ENCODE measurements around the gene RAD51B. TPM values are rescaled to one million over a fixed set of nuclear protein-coding genes. Genes with fewer than 3 reads are reported as not detected.
A peak's percentile ranks its signal among the peaks of the same experiment; 100 is the strongest.

RAD51B gene
- total and polyA plus RNA-seq, 7 donors, result 2.4 to 24.4 (median 7.1) TPM

DNA sequence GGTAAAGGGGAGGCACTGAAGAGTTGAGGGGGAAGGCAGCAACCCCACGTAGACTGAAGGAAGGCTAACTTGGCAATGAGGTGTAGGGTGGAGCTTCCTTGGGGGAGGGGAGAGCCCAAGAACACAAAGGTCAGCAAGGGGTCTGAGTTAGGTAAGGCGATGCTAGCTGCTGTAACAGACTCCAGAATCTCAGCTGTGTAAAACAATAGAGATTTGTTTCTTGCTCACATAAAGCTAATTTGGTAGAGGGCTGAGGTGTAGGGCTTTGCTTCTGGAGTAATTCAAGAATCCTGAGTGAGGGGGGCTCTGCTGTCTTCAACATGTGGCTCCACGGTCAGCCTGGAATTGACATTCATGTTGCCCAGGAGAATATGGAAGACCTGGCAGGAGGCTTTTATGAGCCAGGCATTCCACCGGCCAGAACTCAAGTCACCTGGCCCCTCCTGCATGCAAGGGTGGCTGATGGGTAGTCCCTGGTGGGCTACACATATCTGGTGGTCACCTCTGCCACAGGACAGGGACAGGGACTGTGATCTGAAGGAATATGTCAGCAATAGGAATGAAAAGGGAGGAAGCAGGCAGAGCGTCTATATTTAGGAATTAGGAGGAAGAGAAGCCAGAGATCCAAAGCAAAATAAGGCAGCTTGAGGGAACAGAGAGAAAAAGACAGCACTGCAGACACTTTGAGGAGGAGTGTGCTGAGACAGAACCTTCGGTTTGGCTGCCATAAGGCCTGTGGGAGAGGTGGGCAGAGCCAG, 819.6 kb downstream of the RAD51B start:
- DNase-seq, result no peak
- 71 to 76% methylated on average over 6 of the region's 6 CpGs for WGBS, 2 donors

DNA sequence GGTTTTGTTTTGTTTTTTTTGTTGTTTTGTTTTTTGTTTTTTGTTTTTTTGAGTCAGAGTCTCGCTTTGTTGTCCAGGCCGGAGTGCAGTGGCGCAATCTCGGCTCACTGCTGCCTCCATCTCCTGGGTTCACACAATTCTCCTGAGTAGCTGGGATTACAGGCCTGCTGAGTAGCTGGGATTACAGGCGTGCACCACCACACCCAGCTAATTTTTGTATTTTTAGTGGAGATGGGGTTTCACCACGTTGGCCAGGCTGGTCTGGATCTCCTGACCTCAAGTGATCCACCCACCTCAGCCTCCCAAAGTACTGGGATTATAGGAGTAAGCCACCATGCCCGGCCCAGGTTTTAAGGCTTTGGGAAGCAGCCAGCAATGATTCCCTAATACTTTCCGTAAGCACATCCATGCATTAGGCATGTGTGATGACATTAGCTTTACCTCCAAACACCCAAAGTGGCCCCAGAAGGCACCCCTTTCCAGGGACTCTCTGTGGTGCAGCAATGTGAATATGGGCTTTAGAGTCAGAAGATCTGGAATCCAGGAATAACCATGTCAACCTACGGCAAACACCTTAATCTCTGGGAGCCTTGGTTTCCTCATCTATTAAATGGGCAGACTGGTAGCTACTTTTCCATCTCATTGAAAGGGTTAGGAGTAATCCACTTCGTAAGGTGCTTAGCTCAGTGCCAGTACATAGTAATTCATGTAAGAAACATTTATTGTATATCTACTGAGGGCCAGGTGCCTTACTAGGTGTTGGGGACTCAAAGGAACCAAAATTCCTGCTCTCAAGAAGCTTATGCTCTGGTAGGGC, 820.4 kb downstream of the RAD51B start:
- H3K4me3 ChIP-seq, result no peak overlapping the region
- peak overlapping the region; percentile 69 to 78 (median 76) for H3K27ac ChIP-seq
- no peaks in the 10 kb centered on the region for H3K36me3 ChIP-seq
- H3K9me3 ChIP-seq, result no peaks in the 10 kb centered on the region
- no peak for DNase-seq
- intact Hi-C loops (cut with DNase I), result no loop called here
- H3K4me1 ChIP-seq, result peaks cover 0 to 48% (median 24%) of the 10 kb centered on the region in 4 donors
- 84 to 92% methylated on average over 10 of the region's 10 CpGs for WGBS, 2 donors
- H3K27me3 ChIP-seq, result no peaks in the 10 kb centered on the region
- TF ChIP-seq POLR2A (IDR thresholded peaks at IDR 0.05), result no peak
- TF ChIP-seq, protein P1, sequence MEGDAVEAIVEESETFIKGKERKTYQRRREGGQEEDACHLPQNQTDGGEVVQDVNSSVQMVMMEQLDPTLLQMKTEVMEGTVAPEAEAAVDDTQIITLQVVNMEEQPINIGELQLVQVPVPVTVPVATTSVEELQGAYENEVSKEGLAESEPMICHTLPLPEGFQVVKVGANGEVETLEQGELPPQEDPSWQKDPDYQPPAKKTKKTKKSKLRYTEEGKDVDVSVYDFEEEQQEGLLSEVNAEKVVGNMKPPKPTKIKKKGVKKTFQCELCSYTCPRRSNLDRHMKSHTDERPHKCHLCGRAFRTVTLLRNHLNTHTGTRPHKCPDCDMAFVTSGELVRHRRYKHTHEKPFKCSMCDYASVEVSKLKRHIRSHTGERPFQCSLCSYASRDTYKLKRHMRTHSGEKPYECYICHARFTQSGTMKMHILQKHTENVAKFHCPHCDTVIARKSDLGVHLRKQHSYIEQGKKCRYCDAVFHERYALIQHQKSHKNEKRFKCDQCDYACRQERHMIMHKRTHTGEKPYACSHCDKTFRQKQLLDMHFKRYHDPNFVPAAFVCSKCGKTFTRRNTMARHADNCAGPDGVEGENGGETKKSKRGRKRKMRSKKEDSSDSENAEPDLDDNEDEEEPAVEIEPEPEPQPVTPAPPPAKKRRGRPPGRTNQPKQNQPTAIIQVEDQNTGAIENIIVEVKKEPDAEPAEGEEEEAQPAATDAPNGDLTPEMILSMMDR (IDR thresholded peaks at IDR 0.05), result no peak
- no peak for TF ChIP-seq EP300 (IDR thresholded peaks at IDR 0.05)
- TF ChIP-seq POLR2AphosphoS5 (IDR thresholded peaks at IDR 0.05), result no peak

More for the DNA sequence above, 819.6 kb downstream of the RAD51B start:
- Histone ChIP-seq H3K27me3 (no peaks in the 10 kb centered on the region), H3K27ac (peak overlapping the region; percentile 69 to 78 (median 76)), H3K9me3 (no peaks in the 10 kb centered on the region), H3K4me3 (no peak overlapping the region), H3K4me1 (peaks cover 0 to 43% (median 24%) of the 10 kb centered on the region in 4 donors), H3K36me3 (no peaks in the 10 kb centered on the region)
- TF ChIP-seq EP300 (IDR thresholded peaks at IDR 0.05) (no peak), POLR2AphosphoS5 (IDR thresholded peaks at IDR 0.05) (no peak), POLR2A (IDR thresholded peaks at IDR 0.05) (no peak)
- TF ChIP-seq, protein P1 (IDR thresholded peaks at IDR 0.05), result no peak
- intact Hi-C loops (cut with DNase I), result no loop called here

DNA sequence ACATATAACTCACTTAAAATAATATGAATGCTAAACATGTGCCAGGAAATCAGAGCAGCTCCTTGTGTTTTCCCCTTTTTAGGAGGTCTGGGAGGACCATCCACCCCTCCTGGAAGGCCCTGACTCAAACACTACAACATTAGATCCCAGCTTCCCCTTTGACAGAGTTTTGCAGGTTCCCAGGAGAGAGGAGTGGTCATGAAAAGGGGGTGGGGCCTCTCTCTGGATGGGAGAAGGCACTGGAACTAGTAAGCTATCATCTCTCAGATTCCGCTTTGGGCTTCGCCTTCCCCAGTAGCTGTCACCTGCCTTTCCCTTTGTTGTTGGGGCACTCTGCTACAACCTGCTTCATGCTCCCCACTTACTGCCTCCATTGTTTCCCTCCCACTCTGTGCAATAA, 824.1 kb downstream of the RAD51B start:
- no peaks in the 10 kb centered on the region for H3K27me3 ChIP-seq
- H3K9me3 ChIP-seq, result no peaks in the 10 kb centered on the region
- WGBS, 2 donors, result 95 to 97% methylated on average over 2 of the region's 2 CpGs
- TF ChIP-seq EP300 (IDR thresholded peaks at IDR 0.05), result no peak
- TF ChIP-seq POLR2AphosphoS5 (IDR thresholded peaks at IDR 0.05), result no peak
- TF ChIP-seq, protein P1 (IDR thresholded peaks at IDR 0.05), result no peak
- TF ChIP-seq POLR2A (IDR thresholded peaks at IDR 0.05), result no peak
- no peaks in the 10 kb centered on the region for H3K36me3 ChIP-seq
- intact Hi-C loops (cut with DNase I), result no loop called here
- H3K4me1 ChIP-seq, result peaks cover 0 to 33% (median 24%) of the 10 kb centered on the region in 4 donors
- no peak overlapping the region for H3K4me3 ChIP-seq
- H3K27ac ChIP-seq, result no peak overlapping the region
- DNase-seq, result no peak

DNA sequence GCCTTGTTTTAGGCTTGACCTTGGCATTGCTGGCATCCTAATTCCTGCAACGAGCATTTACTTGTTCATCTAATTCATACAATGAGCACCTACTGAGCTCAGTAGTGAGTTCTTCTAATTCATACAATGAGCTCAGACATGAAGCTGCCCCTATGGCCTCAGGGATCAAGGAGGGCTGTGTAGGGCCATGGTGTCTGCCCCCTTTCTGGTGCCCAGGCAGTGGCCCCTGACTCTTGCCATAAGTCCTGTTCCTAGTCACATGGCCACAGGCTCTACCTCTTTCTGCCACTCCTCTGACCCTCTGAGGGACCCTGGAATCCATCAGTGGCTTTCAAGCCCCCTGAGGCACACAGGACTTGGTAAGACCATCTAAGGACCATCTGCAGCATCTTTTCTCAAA, 824.5 kb downstream of the RAD51B start:
- H3K4me3 ChIP-seq, result no peak overlapping the region
- no peaks in the 10 kb centered on the region for H3K27me3 ChIP-seq
- TF ChIP-seq, protein P1 (IDR thresholded peaks at IDR 0.05), result no peak
- H3K9me3 ChIP-seq, result no peaks in the 10 kb centered on the region
- peaks cover 0 to 29% (median 22%) of the 10 kb centered on the region in 4 donors for H3K4me1 ChIP-seq
- 91 to 94% methylated on average over 1 of the region's 1 CpG for WGBS, 2 donors
- peak overlapping the region in 2 of 4 donors; percentile 7 to 41 for H3K27ac ChIP-seq
- DNase-seq, result no peak
- no peaks in the 10 kb centered on the region for H3K36me3 ChIP-seq
- intact Hi-C loops (cut with DNase I), result no loop called here
